Stimulated activated CD4-positive, alpha-beta T cell treated with anti-CD3 and anti-CD28 coated beads, Interleukin-15, amount 100 ng/mL, for 24 hours (primary cell): ENCODE measurements around the gene PRKAR2B.
"Not testable (repeated sequence)": the region's sequence is repeated elsewhere in the genome, so short reads cannot be mapped to it uniquely, and the experiment has no call there.

Experiments used
- DNase-seq: peaks from one replicate; pipeline ENCODE4 v3.0.0-alpha.2; 2020

Gene PRKAR2B

DNA sequence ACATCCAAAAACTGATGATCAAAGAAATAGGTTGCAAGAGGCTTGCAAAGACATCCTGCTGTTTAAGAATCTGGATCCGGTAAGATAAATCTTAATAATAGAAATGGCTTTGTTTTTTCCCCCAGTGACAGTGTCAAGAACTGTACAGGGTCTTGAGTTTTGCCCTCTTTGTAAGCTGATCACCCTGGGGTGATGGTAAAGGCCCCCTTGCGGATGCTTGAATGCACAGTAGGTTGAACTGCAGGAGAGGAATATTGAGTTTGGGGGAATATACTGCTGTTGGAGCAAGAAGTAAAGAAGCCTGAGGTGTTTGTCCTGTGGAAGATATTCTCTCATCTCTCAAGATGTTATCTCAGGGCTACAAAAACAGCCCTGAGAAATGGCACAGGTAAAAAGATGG is 83.7 kb downstream of the PRKAR2B start:
- no peak for DNase-seq

DNA sequence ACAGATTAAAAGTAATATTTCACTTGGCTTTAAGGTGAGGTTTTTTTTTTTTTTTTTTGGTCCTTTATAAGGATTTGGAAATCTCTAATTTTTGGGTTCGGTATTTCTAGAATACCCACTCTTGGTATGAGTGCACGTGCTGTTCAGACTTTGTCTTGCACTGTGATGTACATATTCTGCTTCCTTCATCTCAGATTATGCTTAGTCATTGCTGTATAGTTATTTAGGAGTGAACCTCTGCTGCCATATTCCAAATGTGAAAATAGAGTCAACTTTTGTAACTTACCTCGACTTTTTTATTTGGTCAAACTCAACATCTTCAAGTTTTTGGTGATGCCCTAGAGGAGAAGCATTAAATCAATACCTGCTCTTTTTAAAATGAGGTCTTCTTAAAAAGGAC is 84.2 kb downstream of the PRKAR2B start:
- no peak for DNase-seq

- no peak for DNase-seq
These were observed 86.1 kb downstream of the PRKAR2B start for GRCh38 chr7:107130487-107131220.

DNA sequence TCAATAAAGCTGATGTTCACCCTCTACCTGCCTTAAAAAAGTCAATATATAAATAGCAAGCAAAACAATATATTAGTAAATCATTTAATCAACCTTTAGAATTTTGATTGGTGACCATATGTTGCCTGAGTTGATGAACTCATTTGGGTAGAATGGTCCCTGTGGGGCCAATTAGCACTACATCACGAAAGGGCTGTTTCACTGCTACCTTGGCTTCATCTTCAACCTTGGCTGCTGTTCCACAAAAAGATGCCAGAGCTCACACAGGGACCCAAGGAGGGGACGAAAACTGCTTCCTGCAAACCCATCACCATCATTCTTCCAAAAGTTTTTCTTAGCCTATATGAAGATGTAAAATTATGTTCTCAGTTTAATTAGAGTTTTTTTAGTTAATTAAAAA is 88.9 kb downstream of the PRKAR2B start:
- no peak for DNase-seq

DNA sequence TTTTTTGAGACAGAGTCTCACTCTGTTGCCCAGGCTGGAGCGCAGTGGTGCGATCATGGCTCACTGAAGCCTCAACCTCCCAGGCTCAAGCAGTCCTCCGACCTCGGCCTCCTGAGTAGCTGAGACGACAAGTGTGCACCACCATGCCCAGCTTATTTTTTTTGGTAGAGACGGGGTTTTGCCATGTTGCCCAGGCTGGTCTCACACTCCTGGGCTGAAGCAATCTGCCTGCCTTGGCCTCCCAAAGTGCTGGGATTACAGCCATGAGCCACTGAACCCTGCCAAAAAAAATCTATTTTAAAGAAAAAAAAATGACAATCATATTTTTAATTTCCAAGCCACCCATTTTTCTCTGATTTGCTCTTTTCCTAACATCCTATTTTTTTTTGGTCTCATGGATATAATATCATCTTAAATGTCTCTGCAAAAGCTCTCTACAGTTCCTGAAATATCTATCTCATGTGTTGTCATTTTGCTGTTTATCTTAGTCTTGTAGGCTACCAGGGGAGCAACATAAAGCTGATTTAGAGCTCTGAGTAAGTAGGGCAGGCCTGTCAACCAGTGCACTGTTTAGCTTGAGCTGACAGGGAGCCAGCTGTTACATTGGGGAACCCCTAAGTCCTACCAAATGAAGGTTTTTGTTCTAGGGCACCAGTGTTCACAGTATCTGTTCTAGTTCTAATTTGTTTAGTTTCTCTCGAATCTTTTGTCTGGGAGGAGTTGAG is 94.4 kb downstream of the PRKAR2B start:
- no peak for DNase-seq

DNA sequence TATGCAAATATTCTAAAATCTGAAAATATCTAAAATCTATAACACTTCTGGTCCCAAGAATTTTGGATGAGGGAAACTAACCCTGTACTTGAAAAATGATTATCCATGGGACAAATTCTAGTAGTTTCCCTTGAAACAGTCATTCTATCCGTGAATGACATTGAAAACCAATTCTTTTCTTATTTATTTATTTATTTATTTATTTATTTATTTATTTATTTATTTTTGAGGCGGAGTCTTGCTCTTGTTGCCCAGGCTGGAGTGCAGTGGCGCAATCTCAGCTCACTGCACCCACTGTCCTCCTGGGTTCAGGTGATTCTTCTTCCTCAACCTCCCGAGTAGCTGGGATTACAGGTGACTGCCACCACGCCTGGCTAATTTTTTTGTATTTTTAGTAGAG is 99.4 kb downstream of the PRKAR2B start:
- not testable (repeated sequence) for DNase-seq

DNA sequence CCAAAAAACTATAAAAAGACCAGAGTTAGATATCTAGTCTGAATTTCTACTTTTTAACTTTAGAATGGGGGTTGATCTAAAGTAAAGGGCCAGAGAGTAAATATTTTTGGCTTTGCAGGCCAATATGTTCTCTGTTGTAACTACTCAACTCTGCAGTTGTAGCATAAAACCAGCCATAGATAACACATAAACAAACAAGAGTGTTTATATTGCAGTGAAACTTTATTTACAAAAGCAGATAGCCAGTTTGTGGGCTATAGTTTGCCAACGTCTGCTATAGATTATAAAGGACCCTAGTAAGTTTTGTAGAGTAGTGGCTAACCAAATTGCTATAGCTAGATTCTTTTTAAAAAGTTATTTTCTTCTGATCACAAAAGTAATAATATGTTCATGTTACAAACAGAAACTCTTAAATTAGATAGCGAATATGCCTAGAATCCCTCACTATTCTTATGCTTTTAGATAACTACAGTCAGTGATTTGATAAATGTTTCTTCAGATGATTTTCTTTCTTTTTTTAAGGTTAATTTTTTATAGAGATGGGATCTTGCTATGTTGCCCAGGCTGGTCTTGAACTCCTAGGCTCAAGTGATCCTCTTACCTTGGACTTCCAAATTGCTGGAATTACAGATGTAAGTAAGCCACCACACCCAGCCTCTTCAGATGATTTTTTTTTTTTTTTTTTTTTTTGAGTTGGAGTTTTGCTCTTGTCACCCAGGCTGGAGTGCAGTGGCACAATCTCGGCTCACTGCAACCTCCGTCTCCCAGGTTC is 100.7 kb downstream of the PRKAR2B start:
- no peak for DNase-seq

- peak; percentile 33 for DNase-seq
These were observed 103.2 kb downstream of the PRKAR2B start for GRCh38 chr7:107147464-107148393.

- DNase-seq, result no peak
These were observed 104.2 kb downstream of the PRKAR2B start for GRCh38 chr7:107148721-107149120.

- no peak for DNase-seq
These were observed 105.4 kb downstream of the PRKAR2B start for GRCh38 chr7:107149863-107150262.

- DNase-seq, result peak; percentile 80
These were observed 106.0 kb downstream of the PRKAR2B start for GRCh38 chr7:107150375-107151073.

- no peak for DNase-seq
These were observed 107.0 kb downstream of the PRKAR2B start for GRCh38 chr7:107151538-107151937.

DNA sequence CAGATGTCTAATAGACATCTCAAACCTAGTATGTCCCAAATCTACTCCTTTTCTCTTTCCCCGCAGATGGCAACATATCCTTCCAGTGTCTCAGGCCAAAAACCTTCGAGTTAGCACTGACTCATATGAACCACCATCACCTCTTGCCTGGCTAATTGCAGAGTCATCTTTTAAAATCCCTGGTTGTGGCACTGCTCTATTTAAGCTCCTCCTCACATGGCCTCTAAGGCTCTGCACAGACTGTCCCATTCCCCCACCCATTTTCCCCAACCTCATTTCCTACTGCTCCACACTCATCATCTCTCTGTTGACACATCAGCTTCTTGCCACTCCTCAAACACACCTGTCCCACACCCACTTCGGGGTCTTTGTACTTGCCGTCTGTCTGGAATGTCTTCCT is 107.5 kb downstream of the PRKAR2B start:
- no peak for DNase-seq

GRCh38 chr7:107154826-107155225 is 110.3 kb downstream of the PRKAR2B start:
- no peak for DNase-seq

DNA sequence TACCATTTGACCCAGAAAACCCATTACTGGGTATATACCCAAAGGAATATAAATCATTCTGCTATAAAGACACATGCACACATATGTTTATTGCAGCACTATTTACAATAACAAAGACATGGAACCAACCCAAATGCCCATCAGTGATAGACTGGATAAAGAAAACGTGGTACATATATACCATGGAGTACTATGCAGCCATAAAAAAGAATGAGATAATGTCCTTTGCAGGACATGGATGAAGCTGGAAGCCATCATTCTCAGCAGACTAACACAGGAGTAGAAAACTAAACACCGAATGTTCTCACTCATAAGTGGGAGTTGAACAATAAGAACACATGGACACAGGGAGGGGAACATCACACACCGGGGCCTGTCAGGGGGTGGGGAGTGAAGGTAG is 111.2 kb downstream of the PRKAR2B start:
- not testable (repeated sequence) for DNase-seq

GRCh38 chr7:107157091-107157490 is 112.6 kb downstream of the PRKAR2B start:
- no peak for DNase-seq

- no peak for DNase-seq
These were observed 113.5 kb downstream of the PRKAR2B start for GRCh38 chr7:107158028-107158427.

DNA sequence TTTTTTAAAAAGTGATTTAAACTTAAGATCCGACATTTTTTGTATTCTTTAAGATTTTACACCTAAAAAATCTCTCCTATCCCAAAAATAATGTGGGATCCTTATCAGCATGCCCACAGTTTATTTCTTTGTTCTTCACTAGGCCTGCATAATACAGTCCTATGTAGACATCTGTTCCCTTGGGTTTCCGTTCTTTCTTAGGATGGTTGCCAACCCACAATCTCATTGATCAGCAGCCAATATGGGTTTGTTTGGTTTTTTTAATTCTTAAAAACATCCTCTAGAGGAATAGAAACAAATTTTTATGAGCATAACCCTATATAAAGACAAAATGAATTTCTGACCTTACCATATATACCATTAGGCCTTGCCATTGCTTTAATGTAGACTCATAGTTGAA is 115.9 kb downstream of the PRKAR2B start:
- no peak for DNase-seq

GRCh38 chr7:107161415-107161814 is 116.9 kb downstream of the PRKAR2B start:
- DNase-seq, result no peak

DNA sequence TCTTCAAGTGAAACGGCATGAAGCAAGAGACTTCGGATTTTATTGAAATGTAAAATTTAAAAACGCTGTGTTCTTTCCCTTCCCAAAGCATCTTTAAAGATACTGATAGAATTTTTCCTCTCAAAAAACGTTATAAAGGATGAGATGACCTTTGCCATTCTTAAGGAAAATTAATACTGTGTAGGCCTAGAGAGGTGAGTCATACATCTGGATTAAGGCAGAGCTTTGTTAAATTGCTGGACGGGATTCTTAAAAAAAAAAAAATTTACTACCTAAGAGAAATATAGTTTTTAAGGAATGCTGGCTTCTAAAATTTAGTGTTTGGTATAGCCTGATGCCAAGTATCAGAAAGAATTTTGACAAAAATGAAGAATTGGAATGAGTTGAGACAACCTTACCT is 118.0 kb downstream of the PRKAR2B start:
- DNase-seq, result no peak

- no peak for DNase-seq
These were observed 119.6 kb downstream of the PRKAR2B start for GRCh38 chr7:107164092-107164491.

DNA sequence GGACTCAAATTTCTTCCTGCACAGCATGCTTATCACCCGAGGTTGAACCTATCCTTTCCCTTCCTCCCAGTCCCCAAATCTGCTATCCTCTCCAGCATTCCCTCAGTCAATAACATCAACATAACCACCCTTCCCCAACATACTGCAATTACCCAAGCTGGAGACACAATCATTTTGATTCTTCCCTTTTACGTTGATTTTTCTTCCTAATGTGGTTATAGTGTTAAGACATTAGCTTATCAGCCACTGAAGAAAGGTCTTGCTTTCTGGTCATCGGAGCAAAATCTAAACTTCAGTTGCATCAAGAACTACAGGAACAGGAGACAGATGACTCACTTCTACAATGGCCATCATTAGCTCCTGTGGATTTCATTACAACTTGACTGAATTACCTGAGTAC is 120.8 kb downstream of the PRKAR2B start:
- no peak for DNase-seq
